A673 (cell line): ENCODE measurements around the gene RCAN3. TPM values are rescaled to one million over a fixed set of nuclear protein-coding genes. Genes with fewer than 3 reads are reported as not detected.

Source experiments
- BruUV-seq: library from RNA; stranded (reverse); fragments of 400-500 nt; replicated peaks from 2 replicates; lab custom pipeline; 2021; lab: Mats Ljungman, UMichigan
- CTCF ChIA-PET: fragments of 300-600 bp; sonication (Branson Sonifier 250); formaldehyde crosslinking; loops from one replicate; lab custom pipeline; 2022; ENCODE audit warnings: antibody characterized with exemption; lab: Charles Lee
- POLR2A ChIA-PET: fragments of 300-600 bp; sonication (Branson Sonifier 250); formaldehyde crosslinking; loops from one replicate; lab custom pipeline; 2022; ENCODE audit warnings: antibody characterized with exemption; ENCODE audit not compliant: low non-redundant PET; lab: Charles Lee
- DNase-seq: peaks from one replicate; pipeline ENCODE4 v3.0.0-alpha.2; 2015; ENCODE audit warnings: low spot score
- H3K27ac ChIP-seq: fragments of 200-600 bp; sonication (generic); 2 replicates; pipeline ENCODE4 v1.5.1; 2016; ENCODE audit warnings: mixed run types, low read depth, mild to moderate bottlenecking, mixed read lengths, antibody characterized with exemption, low read length; ENCODE audit not compliant: poor library complexity, severe bottlenecking
- H3K27me3 ChIP-seq: fragments of 200-600 bp; sonication (generic); replicated peaks from 2 replicates; pipeline ENCODE4 v1.6.1; 2017; ENCODE audit warnings: mixed run types, low read depth, mild to moderate bottlenecking, mixed read lengths, antibody characterized with exemption, low read length; ENCODE audit not compliant: insufficient read depth, poor library complexity
- H3K36me3 ChIP-seq: fragments of 200-600 bp; sonication (generic); 2 replicates; pipeline ENCODE4 v1.6.1; 2016; ENCODE audit warnings: mixed run types, mild to moderate bottlenecking, mixed read lengths, antibody characterized with exemption, low read length; ENCODE audit not compliant: insufficient read depth, poor library complexity, severe bottlenecking
- H3K4me1 ChIP-seq: fragments of 200-600 bp; sonication (generic); 2 replicates; pipeline ENCODE4 v1.6.1; 2017; ENCODE audit warnings: mixed run types, mild to moderate bottlenecking, mixed read lengths, antibody characterized with exemption, low read length; ENCODE audit not compliant: insufficient read depth, poor library complexity, severe bottlenecking
- H3K4me3 ChIP-seq: fragments of 200-600 bp; sonication (generic); 2 replicates; pipeline ENCODE4 v1.5.1; 2016; ENCODE audit warnings: low read depth, mixed run types, mild to moderate bottlenecking, mixed read lengths, low read length; ENCODE audit not compliant: poor library complexity, severe bottlenecking
- H3K9me3 ChIP-seq: fragments of 200-600 bp; sonication (generic); 2 replicates; pipeline ENCODE4 v1.6.1; 2016; ENCODE audit warnings: mixed run types, low read depth, mild to moderate bottlenecking, mixed read lengths, antibody characterized with exemption, low read length; ENCODE audit not compliant: poor library complexity, severe bottlenecking
- EZH2 ChIP-seq: fragments of 200-600 bp; sonication (generic); IDR thresholded peaks from 2 replicates; pipeline ENCODE4 v1.6.1; 2017; ENCODE audit warnings: borderline replicate concordance, low read depth, mild to moderate bottlenecking, mixed read lengths, antibody characterized with exemption, low read length; ENCODE audit not compliant: poor library complexity, severe bottlenecking
- intact Hi-C: fragments of 100-400 bp; cut with micrococcal nuclease; formaldehyde crosslinking; loops from one replicate; pipeline ENCODE4 v1.10.0; 2022; ENCODE audit not compliant: unreplicated experiment
- total RNA-seq: library from RNA; stranded (reverse); gene quantifications from 2 replicates; pipeline ENCODE4 v1.2.3, GENCODE V29; 2021
- TF ChIP-seq, protein P1 (sequence below): fragments of 300-800, 200-600 bp; sonication (generic); conservative IDR thresholded peaks from 2 replicates; pipeline ENCODE4 v1.5.1; 2017; ENCODE audit warnings: low read depth, mild to moderate bottlenecking, antibody characterized with exemption, low read length, moderate library complexity, mixed read lengths

Gene RCAN3
- total RNA-seq, 1 experiment from 2014 or later = 7.4 TPM

DNA sequence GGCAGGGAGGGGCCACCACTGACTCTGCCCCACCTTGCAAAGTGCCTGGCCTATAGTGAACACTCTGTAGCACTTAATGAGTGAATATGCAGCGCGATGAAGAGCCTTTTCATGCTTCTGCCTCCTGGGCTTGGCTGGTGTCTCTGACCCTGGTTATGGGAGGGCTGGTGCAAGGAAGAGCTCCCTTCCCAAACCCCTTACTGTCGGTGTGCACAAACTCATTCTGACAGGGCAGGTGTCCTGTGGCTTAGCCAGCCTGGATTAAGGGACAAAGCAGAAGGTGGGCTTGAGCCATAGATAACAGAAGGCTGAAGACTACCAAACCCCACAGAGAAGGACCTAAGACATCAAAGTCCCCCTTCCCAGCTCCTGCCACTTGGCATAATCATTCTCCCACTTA, 51.3 kb downstream of the RCAN3 start:
- ChIA-PET CTCF (no interaction called here), POLR2A (no interaction called here)
- no peaks in the 10 kb centered on the region for H3K9me3 ChIP-seq
- no peak overlapping the region for H3K4me3 ChIP-seq
- no peak for DNase-seq
- TF ChIP-seq, protein P1, sequence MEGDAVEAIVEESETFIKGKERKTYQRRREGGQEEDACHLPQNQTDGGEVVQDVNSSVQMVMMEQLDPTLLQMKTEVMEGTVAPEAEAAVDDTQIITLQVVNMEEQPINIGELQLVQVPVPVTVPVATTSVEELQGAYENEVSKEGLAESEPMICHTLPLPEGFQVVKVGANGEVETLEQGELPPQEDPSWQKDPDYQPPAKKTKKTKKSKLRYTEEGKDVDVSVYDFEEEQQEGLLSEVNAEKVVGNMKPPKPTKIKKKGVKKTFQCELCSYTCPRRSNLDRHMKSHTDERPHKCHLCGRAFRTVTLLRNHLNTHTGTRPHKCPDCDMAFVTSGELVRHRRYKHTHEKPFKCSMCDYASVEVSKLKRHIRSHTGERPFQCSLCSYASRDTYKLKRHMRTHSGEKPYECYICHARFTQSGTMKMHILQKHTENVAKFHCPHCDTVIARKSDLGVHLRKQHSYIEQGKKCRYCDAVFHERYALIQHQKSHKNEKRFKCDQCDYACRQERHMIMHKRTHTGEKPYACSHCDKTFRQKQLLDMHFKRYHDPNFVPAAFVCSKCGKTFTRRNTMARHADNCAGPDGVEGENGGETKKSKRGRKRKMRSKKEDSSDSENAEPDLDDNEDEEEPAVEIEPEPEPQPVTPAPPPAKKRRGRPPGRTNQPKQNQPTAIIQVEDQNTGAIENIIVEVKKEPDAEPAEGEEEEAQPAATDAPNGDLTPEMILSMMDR = no peak
- no peak for TF ChIP-seq EZH2
- H3K27me3 ChIP-seq = peaks cover 15% of the 10 kb centered on the region
- BruUV-seq = no TSS peak
- no peaks in the 10 kb centered on the region for H3K4me1 ChIP-seq
- no peak overlapping the region for H3K27ac ChIP-seq
- H3K36me3 ChIP-seq = no peaks in the 10 kb centered on the region
- intact Hi-C loops = no loop called here

DNA sequence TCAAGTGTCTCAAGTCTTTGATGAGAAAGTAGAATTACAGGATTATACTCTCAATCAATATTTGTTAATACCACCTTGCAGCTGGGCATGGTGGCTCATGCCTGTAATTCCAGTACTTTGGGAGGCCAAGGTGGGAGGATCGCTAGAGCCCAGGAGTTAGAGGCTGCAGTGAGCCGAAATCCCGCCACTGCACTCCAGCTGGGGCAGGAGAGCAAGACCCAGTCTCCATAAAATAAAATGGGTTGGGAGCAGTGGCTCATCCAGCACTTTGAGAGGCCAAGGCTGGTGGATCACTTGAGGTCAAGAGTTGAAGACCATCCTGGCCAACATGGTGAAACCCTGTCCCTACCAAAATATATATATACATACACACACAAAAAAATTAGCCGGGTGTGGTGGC, 52.1 kb downstream of the RCAN3 start:
- intact Hi-C loops = no loop called here
- BruUV-seq = no TSS peak
- Histone ChIP-seq H3K27ac (no peak overlapping the region), H3K4me3 (no peak overlapping the region), H3K4me1 (no peaks in the 10 kb centered on the region), H3K36me3 (no peaks in the 10 kb centered on the region), H3K27me3 (peaks cover 15% of the 10 kb centered on the region), H3K9me3 (no peaks in the 10 kb centered on the region)
- POLR2A ChIA-PET = no interaction called here
- CTCF ChIA-PET = no interaction called here
- DNase-seq = no peak
- TF ChIP-seq, protein P1 = no peak
- no peak for TF ChIP-seq EZH2

DNA sequence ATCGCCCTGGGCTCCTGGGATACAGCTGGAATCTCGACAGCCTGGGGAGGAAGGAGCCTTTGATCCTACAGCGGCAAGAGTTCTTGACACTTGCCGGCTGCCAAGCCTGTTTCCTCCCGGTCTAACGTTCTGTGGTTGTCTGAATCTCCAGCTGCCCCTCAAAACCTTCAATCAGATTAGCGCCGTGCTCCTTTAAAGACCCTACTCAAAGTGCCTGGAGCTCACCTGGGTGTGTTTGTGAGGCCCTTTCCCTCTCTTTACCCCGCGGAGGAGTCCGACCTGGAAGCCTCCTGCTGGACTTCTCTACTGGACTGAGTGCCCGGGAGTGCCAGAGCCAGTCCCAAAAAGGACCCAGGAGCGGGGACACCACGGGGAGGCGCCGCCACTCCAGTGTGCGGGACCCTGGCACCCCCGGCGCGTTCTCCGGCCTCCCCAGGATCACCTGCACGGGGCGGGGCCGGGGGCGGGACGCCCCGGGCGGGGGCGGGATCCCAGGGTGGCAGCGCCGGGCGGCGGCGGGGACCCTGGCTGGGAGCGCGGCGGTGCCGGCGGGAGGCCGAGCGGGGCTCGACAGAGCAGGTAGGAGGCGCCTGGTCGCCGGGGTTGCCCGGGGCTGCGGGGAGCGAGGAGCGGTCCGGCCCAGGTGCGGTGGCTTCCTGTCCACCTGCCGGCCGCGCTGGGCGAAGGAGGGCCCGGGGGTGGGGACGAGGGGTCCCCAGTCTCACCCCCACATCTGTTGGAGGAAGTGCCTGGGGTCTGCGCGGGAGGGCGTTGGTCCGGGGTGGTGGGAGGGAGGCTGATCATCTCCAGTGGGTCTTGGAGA, 53.2 kb downstream of the RCAN3 start, which contains the start of gene NCMAP:
NCMAP (plus strand) TSS at position 497 of the 823 bp plus-strand sequence. CDS start 39,344 bp downstream, outside the sequence.
- ChIA-PET POLR2A (no interaction called here), CTCF (no interaction called here)
- H3K36me3 ChIP-seq = no peaks in the 10 kb centered on the region
- no TSS peak for BruUV-seq
- H3K4me3 ChIP-seq = peak within 1 kb of the TSS; percentile 15
- intact Hi-C loops = no loop called here
- DNase-seq = no peak
- no peak within 1 kb of the TSS for H3K27ac ChIP-seq
- peaks cover 15% of the 10 kb centered on the region for H3K27me3 ChIP-seq
- TF ChIP-seq, protein P1 = no peak
- no peaks in the 10 kb centered on the region for H3K4me1 ChIP-seq
- no peaks in the 10 kb centered on the region for H3K9me3 ChIP-seq
